Progenitor cell of endocrine pancreas (in vitro differentiated cells): ENCODE data around the gene MAML3. TPM values are rescaled to one million over a fixed set of nuclear protein-coding genes. Genes with fewer than 3 reads are reported as not detected.
A peak's percentile ranks its signal among the peaks of the same experiment; 100 is the strongest.

Source experiments
- DNase-seq: peaks from one replicate; pipeline ENCODE4 v3.0.0; 2021; ENCODE audit warnings: low spot score; ENCODE audit not compliant: unreplicated experiment
- H3K27ac Mint-ChIP-seq: 2 replicates; pipeline ENCODE4 v1.8.0; 2021; ENCODE audit warnings: mild to moderate bottlenecking, moderate library complexity, mixed read lengths
- H3K27me3 Mint-ChIP-seq: 2 replicates; pipeline ENCODE4 v1.8.0; 2021; ENCODE audit warnings: mixed read lengths
- H3K36me3 Mint-ChIP-seq: 2 replicates; pipeline ENCODE4 v1.8.0; 2022; ENCODE audit warnings: mixed read lengths; ENCODE audit not compliant: insufficient read depth
- H3K4me1 Mint-ChIP-seq: 2 replicates; pipeline ENCODE4 v1.8.0; 2021; ENCODE audit warnings: low read depth, mixed read lengths
- H3K4me3 Mint-ChIP-seq: 2 replicates; pipeline ENCODE4 v1.8.0; 2021; ENCODE audit warnings: low read depth, mild to moderate bottlenecking, moderate library complexity, mixed read lengths
- H3K9me3 Mint-ChIP-seq: 2 replicates; pipeline ENCODE4 v1.8.0; 2021; ENCODE audit warnings: low read depth, mixed read lengths
- total RNA-seq: library from RNA; stranded (reverse); gene quantifications from 2 replicates; pipeline ENCODE4 v1.2.1, GENCODE V29; 2021
- TF ChIP-seq, protein P1 (sequence below): fragments of 200-600 bp; sonication (generic); IDR thresholded peaks from one replicate; pipeline ENCODE4 v1.5.0; 2021; ENCODE audit warnings: antibody characterized with exemption, mild to moderate bottlenecking; ENCODE audit not compliant: unreplicated experiment

Gene MAML3
- total RNA-seq, 1 donor from 2014 or later, result 48.5 TPM

DNA sequence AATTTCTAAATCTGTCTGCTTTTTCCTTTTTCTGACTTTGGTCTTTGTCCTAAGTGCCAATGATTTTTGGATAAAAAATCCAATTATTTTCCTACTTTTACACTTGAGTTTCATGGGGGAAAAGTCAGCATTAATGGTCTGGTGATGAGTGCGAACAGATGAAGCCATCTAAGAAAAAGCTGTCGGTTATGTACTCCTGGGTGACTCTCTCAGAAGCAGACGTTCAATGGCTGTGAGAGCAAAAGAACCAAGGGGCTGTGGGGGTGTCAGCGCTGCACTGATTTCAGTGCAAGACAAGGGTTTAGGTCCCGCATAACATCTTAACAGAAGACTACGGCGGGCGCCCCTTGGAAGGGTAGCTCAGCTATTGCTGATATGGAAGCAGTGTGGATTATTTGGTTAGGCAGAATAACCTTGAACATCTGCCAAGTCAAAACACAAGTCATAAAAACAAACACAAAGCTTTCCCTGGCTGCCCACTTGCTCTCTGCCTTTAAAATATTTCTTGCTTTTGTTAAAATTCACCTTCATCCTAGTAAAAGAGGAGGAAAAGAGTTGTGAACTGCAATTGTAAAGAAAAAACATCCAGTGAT, 240.5 kb downstream of the MAML3 start:
- Mint-ChIP-seq H3K27ac (no peak overlapping the region), H3K27me3 (no peaks in the 10 kb centered on the region), H3K4me3 (no peak overlapping the region), H3K4me1 (peaks cover 28% of the 10 kb centered on the region), H3K36me3 (peaks cover 15% of the 10 kb centered on the region), H3K9me3 (peaks cover 3% of the 10 kb centered on the region)
- no peak for DNase-seq
- TF ChIP-seq, protein P1, sequence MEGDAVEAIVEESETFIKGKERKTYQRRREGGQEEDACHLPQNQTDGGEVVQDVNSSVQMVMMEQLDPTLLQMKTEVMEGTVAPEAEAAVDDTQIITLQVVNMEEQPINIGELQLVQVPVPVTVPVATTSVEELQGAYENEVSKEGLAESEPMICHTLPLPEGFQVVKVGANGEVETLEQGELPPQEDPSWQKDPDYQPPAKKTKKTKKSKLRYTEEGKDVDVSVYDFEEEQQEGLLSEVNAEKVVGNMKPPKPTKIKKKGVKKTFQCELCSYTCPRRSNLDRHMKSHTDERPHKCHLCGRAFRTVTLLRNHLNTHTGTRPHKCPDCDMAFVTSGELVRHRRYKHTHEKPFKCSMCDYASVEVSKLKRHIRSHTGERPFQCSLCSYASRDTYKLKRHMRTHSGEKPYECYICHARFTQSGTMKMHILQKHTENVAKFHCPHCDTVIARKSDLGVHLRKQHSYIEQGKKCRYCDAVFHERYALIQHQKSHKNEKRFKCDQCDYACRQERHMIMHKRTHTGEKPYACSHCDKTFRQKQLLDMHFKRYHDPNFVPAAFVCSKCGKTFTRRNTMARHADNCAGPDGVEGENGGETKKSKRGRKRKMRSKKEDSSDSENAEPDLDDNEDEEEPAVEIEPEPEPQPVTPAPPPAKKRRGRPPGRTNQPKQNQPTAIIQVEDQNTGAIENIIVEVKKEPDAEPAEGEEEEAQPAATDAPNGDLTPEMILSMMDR, result no peak

DNA sequence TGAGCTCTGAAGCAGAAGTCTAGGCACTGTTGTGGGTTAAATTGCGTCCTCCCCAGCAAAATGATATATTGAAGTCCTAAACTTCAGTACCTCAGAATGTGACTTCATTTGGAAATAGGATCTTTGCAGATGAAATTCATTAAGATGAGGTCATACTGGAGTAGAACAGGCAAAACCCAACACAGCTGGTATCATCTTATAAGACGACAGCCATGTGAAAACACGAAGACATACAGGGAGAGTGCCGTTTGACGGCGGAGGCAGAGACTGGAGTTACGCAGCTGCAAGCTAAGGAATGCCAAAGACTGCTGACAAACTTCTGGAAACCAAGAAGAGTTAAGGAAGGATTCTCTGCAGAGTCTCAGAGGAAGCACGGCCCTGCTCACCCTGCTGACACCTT, 241.5 kb downstream of the MAML3 start:
- Mint-ChIP-seq H3K9me3 (no peaks in the 10 kb centered on the region), H3K4me1 (peaks cover 30% of the 10 kb centered on the region), H3K27me3 (no peaks in the 10 kb centered on the region), H3K4me3 (no peak overlapping the region), H3K27ac (no peak overlapping the region), H3K36me3 (peaks cover 10% of the 10 kb centered on the region)
- TF ChIP-seq, protein P1, result no peak
- no peak for DNase-seq

DNA sequence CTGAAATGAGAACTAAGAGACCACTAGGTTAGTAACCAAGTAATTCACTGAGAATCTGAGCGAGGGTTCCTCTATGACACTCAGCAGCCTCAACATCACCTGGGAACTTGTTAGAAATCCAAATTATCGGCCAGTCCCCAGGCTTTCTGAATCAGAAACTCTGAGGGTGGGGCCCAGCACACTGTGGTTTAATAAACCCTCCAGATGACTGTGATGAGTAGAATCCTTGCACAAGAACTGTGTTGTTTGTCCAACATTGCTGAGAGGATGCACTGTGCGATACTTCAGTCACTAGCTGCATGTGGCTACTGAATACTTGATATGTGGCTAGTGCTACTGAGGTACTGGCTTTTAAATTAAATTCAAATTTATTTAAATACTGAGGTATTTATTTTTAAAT, 243.9 kb downstream of the MAML3 start:
- Mint-ChIP-seq H3K27me3 (no peaks in the 10 kb centered on the region), H3K4me1 (peaks cover 37% of the 10 kb centered on the region), H3K27ac (no peak overlapping the region), H3K4me3 (no peak overlapping the region), H3K9me3 (no peaks in the 10 kb centered on the region), H3K36me3 (peaks cover 8% of the 10 kb centered on the region)
- TF ChIP-seq, protein P1, result no peak
- no peak for DNase-seq

DNA sequence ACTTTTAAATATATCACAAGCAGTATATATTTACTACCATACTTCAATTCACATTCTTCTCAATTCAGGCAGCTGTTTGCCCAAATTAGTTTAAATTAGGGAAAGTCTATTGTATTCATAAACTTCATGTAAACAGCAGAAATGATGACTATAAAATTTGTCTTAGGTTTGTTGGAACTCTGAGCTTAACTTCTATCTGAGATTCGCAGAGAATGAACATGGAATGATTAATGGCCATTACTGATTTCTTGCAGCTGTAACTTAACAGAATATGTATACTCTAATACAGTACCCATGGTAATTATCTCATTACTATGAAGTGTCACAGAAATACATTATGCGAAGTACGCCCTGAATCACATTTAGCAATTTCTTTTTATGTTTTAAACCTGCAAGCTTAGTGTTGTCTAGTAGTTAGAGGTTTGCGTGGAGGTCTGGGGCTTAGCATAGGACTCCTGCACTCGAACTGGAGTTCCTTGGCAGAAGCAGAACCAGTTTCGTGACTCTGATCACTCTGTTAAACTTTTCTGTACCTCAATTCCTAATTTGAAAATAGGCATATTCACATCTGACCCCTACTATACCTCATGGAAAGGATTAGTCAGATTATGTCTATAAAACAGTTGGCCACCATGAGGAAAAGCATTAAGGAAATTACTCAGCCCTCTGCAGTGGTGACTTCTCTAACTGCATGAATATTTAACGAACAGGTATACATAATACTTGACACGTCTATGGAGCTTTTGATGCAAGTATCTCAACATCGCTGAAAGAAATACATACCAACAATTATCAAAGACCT, 245.1 kb downstream of the MAML3 start:
- Mint-ChIP-seq H3K27me3 (no peaks in the 10 kb centered on the region), H3K4me3 (no peak overlapping the region), H3K9me3 (peaks cover 2% of the 10 kb centered on the region), H3K36me3 (peaks cover 14% of the 10 kb centered on the region), H3K4me1 (peaks cover 33% of the 10 kb centered on the region), H3K27ac (peak overlapping the region; percentile 7)
- DNase-seq, result no peak
- TF ChIP-seq, protein P1, result no peak

DNA sequence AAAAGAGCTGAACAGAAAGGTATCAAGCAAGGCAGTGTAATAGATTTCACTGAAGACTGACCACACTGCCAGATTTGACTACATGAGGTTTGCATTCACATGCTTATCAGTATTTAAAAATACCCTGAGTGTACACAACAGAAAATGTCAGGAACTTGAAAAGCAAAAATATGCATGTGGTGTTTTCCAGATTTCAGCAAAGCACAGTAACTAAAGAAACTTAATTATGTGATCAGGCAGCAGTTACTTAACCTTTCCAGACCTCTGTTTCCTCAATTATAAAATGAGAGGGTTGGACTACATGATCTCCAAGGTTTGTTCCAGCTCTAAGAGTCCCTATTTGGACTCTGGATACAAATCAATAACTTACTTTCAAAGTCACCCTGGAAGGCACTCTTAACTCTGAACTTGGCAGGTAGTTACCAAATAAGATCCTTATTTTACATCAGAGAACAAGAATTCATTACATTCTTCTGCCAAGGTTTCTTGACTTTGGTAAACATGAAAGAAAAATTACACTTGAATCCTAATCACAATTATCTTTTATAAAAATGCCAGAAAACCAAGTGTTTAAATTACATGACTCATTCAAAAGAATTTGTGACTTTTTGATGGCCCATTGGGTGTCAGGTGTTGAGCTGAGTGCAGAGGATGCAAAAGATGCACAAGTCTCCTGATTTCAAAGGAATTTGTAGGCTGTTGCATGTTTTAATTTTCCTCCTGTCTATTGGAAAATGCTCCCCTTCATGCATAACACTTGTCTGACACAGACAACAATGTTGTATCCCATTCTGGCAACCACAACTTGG, 246.8 kb downstream of the MAML3 start:
- no peaks in the 10 kb centered on the region for H3K27me3 Mint-ChIP-seq
- peaks cover 2% of the 10 kb centered on the region for H3K9me3 Mint-ChIP-seq
- TF ChIP-seq, protein P1, result no peak
- peak overlapping the region; percentile 71 for H3K27ac Mint-ChIP-seq
- peaks cover 34% of the 10 kb centered on the region for H3K4me1 Mint-ChIP-seq
- DNase-seq, result no peak
- peaks cover 13% of the 10 kb centered on the region for H3K36me3 Mint-ChIP-seq
- H3K4me3 Mint-ChIP-seq, result no peak overlapping the region
